GM18951 (cell line): ENCODE results near the gene KRT4.

Experiments
- POLR2A ChIP-seq: IDR thresholded peaks from 4 replicates; pipeline ENCODE4 v1.6.1; 2011; ENCODE audit warnings: mild to moderate bottlenecking; ENCODE audit not compliant: insufficient read length, insufficient read depth; ENCODE audit errors: extremely low read depth
- in situ Hi-C: fragments of 300-500 bp; cut with MboI; formaldehyde crosslinking; loops from one replicate; pipeline ENCODE4 v1.12.0; 2022; ENCODE audit warnings: low sequenced_read_pairs, mixed read lengths, inconsistent platforms; ENCODE audit not compliant: unreplicated experiment

The KRT4 gene

DNA sequence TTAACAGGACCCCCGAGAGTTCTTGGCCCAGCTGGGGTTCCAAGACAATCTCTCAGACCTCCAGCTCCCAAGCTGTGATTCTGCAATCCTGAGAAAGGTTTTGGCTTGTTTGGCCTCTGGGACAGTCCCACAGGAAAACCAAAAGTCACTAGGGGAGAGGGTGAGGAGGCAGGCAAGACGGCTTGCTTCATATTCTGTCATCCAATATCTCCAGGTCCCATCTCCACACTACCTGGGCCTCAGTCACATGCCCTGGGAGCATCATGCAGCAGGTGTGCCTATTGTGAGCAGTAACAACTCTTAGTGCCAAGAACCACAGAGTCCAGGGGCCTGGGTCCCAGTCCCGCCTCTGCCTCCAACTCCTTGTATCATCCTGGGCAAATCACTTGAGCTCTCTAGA, 18.5 kb upstream of the KRT4 start:
- TF ChIP-seq POLR2A = no peak
- in situ Hi-C loops = no loop called here

DNA sequence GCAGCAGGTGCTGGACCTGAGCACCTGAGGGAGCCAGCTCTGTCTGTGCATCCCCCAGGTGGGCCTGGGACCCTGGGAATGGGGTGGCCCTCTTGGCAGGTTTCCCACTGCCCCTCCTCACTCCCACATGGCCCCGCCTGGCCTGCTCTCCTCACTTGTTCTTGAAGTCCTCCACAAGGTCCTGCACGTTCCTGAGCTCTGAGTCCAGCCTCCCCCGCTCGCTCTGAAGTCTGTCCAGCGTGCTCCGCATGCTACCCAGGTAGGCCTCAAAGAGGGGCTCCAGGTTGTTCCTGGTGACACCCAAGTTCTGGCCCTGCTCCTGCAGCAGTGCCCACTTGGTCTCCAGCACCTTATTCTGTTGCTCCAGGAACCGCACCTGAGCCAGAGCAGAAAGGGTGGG, 17.3 kb upstream of the KRT4 start:
- no peak for TF ChIP-seq POLR2A
- in situ Hi-C loops = no loop called here

DNA sequence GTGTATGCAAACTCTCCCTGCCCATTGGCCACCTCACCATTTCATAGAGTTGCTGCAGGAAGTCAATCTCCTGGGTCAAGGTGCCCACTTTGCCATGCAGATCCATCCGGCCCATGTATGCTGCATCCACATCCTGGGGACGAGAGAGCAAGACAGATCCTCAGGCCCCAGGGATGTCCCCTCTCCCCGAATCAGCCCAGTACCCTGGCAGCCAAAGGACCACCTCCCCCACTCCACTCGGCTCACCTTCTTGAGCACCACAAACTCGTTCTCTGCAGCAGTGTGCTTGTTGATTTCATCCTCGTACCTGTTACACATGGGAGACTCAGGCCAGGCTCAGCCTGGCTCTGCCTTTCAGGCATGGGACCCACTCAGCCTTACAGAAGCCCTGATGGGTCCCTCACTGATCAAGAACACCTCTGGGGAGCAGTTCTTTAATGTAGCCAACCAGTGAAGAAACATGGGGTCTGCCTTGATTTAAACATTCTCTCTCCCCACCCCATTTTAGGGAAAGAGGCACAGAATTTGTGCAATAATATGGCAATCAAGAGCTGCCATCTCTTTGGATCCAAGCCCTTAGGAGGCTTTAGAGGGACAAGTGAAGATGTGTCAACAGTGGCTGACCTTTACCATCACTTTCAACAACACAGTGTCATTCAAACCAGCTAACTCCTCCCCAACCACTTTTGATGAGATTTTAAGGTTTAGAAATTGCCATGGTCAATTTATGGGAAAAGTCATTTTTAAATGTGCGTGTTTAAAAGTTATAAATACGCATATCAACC, 16.3 kb upstream of the KRT4 start:
- in situ Hi-C loops = no loop called here
- TF ChIP-seq POLR2A = no peak

DNA sequence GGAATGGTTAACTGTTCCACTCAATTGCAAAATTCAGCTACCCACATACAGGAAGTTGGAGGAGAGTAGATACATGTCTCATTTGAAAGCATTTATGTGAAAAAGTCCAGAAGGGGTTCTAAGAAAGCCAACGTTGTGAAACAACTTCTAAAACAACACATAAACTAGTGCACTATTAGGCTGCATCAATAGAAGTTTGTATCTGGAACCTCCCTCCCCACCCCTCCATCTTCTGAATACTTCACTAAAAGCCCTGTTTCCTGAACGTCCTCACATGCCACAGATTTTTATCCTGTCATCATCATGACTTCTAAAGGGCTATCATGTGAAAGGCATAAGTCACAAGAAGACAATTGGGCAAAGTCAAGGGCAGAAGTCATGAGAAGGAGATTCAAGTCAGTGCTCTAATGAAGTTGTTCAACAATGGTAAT, 14.7 kb upstream of the KRT4 start:
- no peak for TF ChIP-seq POLR2A
- in situ Hi-C loops = no loop called here

DNA sequence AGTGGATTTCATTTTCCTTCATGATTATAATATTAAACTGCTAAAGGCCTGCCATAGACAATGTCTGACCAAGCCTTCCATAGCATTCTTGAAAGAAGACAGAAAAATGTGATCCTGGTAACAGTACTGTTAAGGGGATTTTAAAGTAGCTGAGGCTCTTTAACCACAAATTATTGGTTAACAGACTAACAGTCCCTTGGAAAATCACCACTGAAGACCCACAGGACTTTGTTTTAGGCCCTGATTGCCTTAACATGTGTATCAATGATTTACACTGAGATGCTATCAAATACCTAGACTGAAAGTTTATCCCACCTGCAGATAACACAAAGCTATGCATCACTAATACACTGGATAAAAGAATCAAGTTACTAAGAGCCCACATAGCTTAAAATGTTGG, 14.2 kb upstream of the KRT4 start:
- TF ChIP-seq POLR2A = no peak
- in situ Hi-C loops = no loop called here

DNA sequence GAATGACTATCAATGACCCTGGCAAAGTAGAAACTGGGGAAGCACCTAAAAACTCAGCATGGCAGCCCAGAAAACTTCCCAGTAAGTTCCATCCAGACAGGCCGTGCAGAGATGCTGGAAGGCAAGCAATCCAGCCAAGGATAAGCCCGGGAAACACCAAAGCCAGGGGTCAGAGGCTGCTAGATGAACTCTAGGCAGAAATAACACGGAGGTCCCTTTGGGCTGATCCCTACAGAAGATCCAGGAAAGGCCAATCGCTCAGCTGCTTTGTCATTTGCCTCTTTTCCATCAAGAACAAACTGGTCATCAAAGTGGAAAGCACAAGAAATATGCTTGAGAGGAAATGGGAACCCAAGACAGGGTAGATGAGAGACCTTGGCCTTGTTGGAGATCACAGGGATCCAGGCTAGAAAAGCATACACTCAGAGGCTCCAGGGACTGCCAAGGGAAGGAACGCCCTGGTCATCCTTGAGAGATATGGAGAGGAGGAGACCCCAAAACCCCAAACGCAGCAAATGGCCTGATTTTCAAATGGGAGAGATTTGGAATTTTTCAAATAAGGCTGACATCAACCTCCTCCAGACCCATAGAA, 13.7 kb upstream of the KRT4 start:
- in situ Hi-C loops = no loop called here
- no peak for TF ChIP-seq POLR2A

DNA sequence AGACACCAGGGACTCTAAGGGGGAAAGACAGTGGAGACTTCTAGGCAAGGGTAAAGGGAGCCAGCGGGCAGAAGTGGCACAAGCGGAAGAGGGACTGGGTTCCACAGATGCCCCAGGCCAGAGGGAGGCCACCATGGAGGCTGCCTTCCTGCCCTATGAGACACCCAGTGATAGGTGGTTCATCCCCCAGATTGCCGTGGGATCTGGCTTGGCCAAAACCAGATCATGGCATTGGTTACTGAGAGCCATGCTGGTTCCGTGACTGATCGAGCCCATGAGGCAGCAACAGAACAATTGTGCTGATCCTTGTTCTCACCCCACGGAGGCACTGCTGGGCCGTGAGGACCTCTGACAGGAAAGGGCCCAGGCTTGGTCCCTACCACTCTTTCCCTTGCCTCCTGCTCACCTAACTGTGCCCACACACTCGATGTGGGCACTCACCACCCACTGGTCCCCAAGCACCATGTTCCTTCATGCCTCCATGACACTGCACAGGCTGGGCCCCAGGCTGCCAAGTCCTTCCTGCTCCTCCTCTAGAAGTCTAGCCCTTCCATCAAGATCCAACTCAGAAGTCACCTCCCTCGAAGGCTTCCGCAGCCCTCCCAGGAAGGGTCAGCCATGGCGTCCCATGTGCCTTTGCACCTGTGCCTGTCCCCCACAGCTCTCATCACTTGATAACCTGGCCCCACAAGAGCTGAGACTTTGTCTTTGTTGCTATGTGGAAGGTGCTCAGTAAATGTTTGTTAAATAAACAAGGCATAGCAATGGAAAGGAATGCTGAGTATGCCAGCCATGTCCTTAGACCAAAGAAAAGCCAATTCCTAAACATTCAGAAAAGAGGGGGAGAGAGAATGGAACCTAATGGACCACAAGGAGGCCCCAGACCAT, 12.9 kb upstream of the KRT4 start:
- in situ Hi-C loops = no loop called here
- TF ChIP-seq POLR2A = no peak

DNA sequence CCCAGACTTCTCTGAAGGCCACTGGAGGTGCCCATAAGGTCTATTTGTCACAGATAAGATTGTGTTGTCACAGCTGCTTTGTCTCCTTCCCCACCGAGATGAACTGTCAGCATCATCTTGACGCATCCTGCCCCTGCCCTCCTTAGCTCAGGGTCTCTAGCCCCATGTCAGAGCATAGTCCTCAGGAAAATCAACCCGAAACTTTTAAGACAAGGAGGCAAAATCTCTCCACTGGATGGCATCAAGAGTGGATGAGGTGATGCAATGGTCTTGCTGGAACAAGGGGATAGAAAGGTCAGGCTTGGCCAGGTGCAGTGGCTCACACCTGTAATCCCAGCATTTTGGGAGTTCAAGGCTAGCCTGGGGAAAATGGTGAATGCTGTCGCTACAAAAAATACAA, 12.0 kb upstream of the KRT4 start:
- in situ Hi-C loops = no loop called here
- TF ChIP-seq POLR2A = no peak

DNA sequence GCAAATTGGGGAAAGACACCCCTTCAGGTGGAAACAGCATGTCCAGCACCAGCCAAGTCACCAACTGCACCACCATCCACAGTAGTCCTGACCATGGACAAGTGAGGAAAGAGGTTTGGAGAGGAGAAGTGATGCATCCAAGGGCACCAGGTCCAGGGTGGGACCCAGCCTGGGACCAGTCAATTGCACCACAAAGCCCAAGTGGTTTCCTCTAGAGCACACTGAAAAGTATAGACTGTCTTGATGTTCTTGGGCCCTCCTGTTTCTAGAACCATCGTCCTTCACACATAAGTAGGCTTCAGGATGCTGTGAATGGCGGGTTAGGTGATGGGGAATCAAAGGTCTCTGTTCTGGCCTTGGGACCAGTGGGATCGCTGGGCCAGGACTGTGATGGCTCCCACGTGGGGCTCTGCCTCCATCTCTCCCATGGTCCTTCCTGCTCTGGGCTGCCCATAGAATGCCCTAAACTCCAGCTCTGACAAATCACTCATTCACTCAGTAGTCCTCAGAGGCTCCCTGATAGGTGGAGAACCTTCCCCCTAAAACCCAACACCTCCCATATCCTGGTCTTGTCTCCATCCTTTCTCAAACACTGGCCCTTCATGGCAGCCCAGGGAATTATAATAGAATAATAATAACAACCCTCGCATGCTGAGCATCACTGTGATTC, 11.0 kb upstream of the KRT4 start:
- in situ Hi-C loops = no loop called here
- TF ChIP-seq POLR2A = no peak

DNA sequence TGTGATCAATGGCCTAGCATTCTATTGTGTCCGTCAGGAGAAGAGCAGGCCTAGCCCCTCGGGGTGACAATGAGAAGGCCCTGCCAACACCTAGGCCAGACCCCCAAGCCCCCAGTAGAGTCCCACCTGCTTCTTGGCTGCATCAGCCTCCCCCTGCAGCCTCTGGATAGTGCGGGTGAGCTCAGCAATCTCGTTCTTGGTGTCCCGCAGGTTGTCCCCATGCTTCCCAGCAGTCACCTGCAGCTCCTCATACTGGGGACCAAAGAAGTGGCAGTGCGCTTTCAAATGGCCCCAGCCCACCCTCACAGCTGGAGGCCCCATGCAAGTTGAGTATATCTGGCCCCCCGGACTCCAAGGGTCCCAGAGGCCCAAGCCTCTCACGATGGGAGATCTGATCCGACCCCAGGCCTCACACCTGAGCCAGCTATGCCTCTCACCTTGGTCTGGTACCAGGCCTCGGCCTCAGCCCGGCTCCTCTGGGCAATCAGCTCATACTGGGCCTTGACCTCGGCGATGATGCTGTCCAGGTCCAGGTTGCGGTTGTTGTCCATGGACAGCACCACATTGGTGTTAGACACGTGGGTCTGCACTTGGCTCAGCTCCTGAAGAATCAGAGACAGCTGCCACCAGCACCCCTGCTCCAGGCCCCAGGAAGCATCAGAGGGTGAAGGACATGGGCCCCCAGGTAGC, 10.0 kb upstream of the KRT4 start:
- in situ Hi-C loops = no loop called here
- no peak for TF ChIP-seq POLR2A

DNA sequence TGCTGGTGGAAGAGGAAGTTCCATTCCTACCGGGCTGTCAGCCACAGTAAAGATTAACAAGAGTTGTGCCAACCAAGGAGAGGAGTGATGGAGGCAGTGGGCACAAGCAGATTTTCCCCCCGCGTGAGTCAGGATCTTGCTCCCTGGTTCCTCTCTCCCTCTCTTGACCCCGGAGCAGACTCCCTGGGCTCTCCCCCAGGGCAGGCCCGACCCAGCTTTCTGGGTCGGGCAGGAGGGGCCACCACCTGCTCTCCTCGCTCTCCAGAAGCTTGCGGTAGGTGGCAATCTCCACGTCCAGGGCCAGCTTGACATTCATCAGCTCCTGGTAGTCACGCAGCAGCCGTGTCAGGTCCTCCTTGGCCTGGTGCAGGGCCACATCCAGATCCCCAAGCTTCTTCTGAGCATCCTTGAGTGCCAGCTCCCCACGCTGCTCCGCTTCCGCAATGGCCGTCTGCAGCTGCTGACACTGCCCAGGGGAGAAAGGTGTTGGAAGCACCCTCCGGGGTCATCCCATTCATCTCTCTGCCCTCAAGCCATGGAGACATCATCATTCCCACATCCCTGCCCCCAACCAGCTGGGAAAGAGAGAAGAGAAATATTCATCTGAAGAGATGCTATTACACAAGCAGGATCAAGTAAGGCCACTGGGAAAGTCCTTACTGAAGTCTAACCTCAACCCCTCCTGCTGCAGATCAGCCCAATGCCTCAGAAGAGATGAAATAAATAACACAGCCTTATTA, 9.0 kb upstream of the KRT4 start:
- TF ChIP-seq POLR2A = no peak
- in situ Hi-C loops = no loop called here
